C4-2B (cell line): ENCODE results near the gene SYCE1.

ENCODE experiments used
- CTCF ChIP-seq: fragments of 450-650 bp; conservative IDR thresholded peaks from 2 replicates; pipeline ENCODE4 v1.5.1; 2017; ENCODE audit warnings: mild to moderate bottlenecking
- ZFX ChIP-seq: fragments of 450-650 bp; IDR thresholded peaks from 2 replicates; pipeline ENCODE4 v1.6.1; 2017

GRCh38 chr10:133544506-133544905, 20.9 kb downstream of the SYCE1 start:
- TF ChIP-seq CTCF (no peak), ZFX (no peak)
